SW 1271 (cell line): ENCODE results near the gene ABCA13.
"Not testable (repeated sequence)": the region's sequence is repeated elsewhere in the genome, so short reads cannot be mapped to it uniquely, and the experiment has no call there.

Source experiments
- DNase-seq, 2 experiments: peaks; one replicate each; lab custom pipeline; 2025; lab: John Stamatoyannopoulos, UW

The ABCA13 gene, protein sequence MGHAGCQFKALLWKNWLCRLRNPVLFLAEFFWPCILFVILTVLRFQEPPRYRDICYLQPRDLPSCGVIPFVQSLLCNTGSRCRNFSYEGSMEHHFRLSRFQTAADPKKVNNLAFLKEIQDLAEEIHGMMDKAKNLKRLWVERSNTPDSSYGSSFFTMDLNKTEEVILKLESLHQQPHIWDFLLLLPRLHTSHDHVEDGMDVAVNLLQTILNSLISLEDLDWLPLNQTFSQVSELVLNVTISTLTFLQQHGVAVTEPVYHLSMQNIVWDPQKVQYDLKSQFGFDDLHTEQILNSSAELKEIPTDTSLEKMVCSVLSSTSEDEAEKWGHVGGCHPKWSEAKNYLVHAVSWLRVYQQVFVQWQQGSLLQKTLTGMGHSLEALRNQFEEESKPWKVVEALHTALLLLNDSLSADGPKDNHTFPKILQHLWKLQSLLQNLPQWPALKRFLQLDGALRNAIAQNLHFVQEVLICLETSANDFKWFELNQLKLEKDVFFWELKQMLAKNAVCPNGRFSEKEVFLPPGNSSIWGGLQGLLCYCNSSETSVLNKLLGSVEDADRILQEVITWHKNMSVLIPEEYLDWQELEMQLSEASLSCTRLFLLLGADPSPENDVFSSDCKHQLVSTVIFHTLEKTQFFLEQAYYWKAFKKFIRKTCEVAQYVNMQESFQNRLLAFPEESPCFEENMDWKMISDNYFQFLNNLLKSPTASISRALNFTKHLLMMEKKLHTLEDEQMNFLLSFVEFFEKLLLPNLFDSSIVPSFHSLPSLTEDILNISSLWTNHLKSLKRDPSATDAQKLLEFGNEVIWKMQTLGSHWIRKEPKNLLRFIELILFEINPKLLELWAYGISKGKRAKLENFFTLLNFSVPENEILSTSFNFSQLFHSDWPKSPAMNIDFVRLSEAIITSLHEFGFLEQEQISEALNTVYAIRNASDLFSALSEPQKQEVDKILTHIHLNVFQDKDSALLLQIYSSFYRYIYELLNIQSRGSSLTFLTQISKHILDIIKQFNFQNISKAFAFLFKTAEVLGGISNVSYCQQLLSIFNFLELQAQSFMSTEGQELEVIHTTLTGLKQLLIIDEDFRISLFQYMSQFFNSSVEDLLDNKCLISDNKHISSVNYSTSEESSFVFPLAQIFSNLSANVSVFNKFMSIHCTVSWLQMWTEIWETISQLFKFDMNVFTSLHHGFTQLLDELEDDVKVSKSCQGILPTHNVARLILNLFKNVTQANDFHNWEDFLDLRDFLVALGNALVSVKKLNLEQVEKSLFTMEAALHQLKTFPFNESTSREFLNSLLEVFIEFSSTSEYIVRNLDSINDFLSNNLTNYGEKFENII (N-terminal part only)

DNA sequence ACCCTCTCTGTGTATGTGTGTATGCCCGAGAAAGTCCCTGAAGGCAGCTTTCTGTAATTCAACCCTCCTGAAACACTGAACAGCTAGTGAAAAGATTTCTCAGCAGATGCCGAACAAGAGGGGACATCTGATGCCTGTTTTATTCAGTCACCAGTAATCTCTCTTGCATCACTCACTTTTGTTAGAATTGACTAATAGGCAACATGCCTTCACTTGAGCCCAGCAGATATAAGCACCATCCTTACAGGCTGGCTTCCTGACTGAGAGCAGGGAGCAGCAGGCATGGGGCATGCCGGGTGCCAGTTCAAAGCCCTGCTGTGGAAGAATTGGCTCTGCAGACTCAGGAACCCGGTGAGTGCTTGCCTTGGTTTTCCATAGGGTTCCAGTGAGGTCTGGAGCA, at the start of gene ABCA13:
Gene ABCA13, plus strand, starts transcription at position 257 of the 400 bp plus-strand sequence. Its CDS starts 26 bp downstream, at position 283.
- no peak for DNase-seq

DNA sequence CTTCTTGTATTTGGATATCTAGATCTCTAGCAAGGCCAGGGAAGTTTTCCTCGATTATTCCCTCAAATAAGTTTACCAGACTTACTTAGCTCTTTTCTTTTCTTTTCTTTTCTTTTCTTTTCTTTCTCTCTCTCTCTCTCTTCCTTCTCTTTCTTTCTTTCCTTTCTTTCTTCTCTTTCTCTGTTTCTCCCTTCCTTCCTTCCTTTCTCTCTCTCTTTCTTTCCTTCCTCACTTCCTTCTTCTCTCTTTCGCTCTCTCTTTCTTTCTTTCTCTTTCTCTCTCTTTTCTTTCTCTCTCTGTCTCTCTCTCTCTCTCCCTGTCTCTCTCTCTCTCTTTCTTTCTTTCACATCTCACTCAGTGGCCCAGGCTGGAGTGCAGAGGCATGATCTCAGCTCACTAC, 45.2 kb upstream of the ABCA13 start:
- DNase-seq, result no peak

DNA sequence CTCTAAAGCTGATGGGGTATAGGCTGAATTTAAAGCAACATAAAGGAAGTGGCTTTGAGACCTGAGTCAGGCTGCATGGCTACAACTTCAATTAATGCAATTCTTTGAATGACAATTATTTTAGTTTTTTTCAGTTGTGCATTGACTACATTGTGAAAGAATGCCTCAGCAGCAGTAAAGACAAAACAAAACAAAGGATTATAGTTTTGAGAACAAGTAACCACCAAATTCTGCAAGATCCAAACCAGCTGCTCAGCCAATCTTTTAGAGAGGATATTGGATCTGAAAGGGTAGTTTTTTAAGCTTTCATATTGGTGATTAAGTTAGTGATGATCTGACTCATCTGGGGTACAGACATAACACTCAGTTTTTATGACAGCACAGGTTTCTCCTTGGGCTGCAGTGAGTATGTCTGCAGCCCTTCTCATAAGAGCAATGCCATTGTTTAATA, 40.6 kb upstream of the ABCA13 start:
- no peak for DNase-seq

DNA sequence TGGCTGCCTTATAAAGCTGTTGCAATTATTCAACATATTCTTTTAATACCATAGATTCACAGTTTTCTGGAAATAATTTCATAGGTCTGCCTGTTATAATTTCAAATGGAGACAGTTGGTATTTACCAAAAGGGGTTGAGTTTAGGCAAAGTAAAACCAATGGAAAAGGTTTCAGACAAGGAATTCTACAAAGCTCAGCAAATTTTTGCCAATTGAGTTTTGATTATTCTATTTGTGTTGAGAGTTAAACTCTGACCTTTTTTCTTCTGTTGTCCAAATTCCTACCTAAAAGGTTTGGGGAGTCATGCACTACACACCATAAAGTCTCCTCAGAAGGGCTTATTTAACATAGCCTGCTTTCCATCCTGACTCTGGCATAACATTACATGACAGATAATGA, 38.5 kb upstream of the ABCA13 start:
- DNase-seq, result no peak

DNA sequence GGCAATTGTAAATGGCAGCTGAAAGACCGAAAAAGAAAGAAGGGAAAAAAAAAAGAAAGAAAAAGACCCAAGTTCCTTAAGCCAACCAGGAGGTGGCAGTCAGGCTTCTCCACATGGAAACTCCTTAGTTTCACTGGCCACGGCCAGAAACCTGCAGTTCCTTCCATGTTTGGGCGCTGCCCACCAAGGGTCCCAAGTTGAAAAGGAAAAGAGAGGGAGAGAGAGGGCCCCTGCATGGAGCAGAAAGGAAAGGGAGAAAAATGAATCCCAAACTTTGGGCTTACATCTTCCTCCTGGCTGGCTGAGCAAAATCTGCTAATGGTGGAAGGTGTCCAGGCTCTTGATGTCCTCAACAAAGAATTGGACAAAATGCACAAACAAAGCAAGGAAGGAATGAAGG, 31.8 kb upstream of the ABCA13 start:
- DNase-seq, result no peak

DNA sequence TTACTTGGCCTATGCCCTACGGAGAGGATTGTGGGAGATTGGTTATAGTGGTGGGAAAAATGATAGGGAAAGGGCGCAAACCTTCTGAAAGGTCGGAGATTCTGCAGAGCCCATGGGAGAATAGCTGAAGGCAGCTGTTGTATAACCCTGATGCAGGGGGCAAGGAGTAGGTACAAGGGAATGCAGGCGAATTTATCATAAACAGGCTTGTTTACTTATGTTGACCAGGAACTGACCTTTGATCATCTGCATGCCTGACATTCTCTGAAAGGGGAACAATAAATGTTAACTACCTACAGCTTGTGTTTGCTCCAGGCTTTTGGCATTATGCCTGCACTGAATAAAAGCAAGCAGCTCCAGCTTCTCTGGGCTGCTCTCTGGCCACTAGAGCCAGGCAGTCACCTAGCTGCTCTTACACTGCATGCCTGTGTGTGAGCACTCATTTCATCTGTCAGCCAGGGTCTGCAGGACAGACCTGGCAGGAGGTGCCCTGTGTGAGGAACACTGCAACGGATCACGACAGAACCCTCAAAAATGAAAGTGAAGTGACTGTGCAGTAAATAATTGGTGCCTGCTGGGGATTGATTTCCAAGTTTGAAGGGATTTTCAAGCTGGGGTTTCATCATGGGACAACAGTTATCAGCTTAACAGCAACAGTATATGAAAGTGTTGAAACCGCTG, 31.1 kb upstream of the ABCA13 start:
- DNase-seq, result peak in 1 of 2 experiments; percentile 5

DNA sequence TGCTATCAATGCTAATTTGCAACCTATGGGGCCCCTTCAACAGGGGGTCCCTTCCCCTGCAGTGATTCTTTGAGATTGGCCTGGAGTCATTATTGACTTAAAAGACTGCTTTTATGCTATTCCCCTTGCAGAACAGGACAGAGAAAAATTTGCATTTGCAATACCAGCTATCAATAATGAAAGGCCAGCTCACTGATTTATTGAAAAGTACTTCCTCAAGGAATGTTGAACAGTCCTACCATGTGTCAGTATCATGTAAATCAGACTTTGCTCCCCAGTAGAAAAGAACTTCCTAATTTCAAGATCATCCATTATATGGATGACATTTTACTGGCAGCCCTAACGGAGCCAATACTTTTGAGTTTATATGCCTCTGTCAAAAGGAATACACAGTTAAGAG, 29.7 kb upstream of the ABCA13 start:
- no peak for DNase-seq

DNA sequence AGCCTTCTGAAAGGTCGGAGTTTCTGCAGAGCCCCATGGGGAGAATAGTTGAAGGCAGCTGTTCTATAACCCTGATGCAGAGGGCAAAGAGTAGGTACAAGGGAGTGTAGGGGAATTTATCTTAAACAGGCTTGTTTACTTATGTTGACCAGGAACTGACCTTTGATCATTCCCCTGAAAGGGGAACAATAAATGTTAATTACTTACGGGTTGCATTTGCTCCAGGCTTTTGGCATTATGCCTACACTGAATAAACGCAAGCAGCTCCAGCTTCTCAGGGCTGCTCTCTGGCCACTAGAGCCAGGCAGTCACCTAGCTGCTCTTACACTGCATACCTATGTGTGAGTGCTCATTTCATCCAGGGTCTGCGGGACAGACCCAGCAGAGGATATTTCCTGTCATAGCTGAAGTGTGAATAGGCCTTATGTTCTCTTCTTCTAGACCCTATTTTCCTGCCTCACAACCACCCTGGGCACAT, 26.9 kb upstream of the ABCA13 start:
- DNase-seq, result no peak

DNA sequence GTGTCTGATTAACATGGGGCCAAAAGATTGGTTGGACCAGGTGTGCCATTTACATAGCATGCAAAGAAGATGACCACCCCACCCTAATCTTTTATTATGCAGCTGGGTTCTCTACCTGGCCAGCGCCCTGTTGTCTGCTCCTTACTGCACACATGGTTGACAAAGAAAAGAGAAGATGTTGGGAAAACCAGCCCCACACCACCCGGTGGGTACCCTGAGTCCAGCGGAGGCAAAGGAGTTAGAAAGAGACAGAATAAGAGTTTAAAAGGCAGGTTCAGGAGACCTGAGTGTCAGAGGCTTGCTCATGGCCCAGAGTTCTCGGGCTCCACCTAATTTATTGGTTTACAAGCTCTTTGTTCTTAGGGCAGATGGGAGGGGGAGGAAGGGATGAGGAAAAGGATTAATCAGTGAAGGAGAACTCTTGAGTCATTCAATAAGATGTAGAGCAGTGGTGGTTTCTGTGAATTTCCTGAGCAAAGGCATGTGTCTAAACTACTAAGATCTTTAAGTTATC, 24.1 kb upstream of the ABCA13 start:
- DNase-seq, result no peak

DNA sequence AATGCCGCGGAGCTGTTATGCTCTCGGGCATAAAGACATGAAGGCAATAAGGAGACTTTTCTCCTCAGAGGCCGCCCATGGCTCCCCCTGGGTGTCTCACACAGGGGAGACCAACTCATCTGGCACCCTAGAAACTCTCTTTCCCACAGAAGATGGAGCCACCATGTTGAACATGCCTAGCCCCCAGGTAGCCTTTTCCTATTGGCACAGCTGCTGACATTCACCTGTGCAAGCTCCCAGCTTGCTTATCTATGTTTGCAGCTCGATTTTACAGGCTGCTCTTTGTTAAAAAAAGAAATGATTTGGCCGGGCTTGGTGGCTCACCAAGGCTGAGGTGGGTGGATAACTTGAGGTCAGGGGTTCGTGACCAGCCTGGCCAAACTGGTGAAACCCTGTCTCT, 23.6 kb upstream of the ABCA13 start:
- DNase-seq, result not testable (repeated sequence)

DNA sequence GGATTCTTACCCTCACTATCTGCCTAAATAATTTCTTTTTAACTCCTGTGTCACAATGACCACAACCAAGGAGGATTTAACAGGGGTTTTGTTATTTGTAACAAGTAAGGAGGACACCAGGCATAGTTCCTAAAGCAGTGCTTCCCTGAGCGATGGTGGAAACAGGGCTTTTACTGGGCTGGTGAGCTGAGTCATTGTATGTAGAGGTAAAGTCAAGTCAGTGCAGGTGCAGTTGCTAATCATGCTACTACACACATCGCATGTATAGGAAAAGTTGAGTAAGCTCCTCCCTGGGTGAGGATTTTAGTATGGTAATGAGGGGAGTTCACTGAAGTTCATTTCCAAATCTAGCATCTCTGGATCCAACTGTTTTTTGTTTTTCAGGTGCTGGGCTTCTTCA, 22.9 kb upstream of the ABCA13 start:
- DNase-seq, result no peak

DNA sequence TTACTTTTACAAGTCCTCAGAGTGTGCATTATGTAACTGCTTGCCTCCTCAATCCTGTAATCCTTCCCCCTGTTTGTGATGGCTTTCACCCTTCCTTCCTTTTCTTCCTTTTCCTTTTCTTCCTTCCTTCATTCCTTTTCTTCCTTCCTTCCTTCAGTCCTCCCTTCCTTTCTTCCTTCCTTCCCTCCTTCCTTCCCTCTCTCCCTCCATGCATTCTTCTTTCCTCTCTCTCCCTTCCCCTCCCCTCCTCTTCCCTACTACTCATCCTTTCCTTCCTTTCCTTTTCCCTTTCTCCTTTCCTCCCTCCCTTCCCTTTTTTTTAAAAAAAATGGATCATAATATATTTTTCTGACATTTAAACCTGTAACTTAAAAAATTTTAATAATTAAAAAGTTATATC, 22.2 kb upstream of the ABCA13 start:
- no peak for DNase-seq

DNA sequence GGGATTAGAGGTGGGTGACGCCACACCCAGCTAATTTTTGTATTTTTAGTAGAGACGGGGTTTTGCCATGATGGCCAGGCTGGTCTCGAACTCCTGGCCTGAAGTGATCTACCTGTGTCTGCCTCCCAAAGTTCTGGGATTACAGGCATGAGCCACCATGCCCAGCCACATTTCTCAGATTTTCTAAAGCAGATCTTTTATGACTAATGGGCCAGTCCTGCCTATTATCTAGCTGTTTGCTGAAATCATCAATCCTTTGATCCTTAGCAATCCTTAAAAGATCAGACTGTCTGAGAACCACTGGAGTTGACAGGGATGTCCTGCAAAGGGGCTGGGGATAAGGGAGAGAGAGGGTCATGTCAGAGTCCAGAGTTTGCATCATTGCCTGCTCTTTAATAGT, 21.2 kb upstream of the ABCA13 start:
- no peak for DNase-seq

DNA sequence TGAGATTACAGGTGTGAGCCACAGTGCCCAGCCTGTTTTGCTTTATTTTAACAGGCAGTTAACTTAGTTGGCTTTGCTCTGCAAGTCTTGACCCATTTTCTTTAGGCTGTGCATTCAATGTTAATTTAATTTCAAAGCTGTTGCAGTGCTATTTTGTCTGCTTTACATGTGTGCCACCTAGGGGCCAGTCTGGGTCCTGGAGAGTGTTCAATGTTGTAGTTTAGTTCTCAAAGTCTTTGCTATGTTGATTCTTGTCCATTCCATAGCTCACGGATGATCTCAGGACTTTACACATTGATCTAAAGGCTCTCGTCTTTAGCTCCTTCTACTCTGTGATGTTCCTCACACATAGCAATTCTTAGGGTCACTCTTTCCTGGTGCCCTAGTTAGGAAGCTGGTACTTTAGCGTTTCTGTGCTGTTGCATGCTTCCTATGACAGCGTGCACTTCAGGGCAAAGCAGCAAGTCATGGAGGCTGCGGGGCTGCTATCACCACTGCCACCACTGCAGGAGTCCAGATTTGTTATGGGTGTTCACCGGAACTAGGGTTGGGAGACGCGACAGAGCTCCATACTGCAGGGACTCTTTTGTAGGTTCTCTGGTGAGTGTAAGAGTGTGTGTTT, 16.4 kb upstream of the ABCA13 start:
- peak in 1 of 2 experiments; percentile 44 for DNase-seq

DNA sequence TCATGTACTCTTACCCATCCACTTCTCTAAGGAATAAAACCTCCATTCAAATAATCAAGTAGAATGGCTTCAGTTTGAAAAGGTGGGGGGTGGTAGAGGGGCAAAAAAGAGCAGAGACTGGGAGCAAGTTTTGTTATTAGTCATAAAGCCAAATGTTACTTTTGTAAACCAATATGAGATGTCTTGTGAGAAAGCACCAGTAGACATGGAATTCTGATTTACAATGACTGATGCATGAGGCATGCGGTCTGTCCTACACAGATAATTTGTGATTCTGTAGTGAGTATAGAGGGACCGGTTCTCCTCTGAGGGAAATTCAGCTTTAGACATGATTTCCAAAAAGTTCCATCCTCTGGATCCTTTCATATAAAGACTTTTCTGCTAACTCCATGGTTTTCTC, 12.9 kb upstream of the ABCA13 start:
- DNase-seq, result no peak

DNA sequence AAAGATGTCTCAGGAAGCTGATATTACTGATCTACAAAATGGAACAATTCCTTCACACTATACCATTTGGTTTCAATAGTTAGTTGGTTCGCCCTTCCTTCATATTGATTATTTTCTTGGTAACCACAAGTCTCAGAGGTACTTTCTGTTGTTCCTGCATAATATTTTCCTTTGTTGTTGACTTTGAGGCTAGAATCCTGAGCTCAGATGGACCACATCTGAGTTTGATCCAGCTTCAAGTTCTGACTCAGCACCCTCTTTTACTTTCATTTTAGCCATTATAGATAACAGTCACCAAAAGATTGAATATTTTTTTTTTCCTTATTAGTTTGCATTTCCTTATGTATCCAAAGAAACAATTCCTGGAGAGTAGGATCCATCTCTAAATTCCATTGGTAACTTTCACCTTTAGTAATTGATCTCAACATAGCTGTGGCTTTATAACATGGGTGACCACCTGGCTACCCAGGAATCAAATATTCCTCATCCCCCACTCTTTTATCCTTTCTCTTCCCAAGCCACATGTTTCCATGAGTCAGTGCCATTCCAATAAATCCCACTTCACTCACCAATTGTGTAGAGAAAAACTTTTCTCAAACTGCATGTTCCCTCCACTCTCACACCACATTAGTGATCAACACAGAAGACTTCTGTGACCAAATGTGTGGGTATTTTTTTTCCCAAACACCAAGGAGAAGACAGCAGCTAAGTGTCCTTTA, 9.7 kb upstream of the ABCA13 start:
- DNase-seq, result no peak

DNA sequence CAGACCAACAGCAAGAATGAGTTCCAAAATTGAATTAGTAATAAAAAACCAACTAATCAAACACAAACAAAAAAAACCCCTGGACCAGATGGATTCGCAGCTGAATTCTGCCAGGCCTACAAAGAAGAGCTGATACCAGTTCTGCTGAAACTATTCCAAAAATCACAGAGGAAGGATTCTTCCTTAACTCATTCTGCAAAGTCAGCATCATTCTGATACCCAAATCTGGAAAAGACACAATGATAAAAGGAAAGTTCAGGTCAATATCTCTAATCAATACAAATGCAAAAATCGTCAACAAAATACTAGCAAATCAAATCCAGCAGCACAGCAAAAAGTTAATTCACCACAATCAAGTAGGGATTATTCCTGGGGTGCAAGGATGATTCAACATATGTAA, 6.1 kb upstream of the ABCA13 start:
- DNase-seq, result no peak

DNA sequence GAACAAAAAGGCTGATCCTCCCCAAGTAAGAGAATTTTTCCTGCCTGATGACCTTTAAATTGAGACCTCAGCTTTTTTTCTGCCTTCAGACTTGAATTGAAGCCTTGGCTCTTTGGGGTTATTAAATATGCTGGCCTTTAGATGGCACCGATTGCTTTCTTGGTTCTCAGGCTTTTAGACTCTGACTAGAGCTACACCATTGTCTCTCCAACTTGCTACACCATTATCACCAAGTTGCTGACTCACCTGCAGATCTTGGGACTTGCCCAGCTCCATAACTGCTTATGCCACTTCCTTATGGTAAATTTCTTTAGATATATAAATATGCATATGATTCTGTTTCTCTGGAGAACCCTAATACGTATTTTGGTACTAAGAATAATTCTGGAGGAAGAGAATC, 3.1 kb upstream of the ABCA13 start:
- DNase-seq, result peak in 1 of 2 experiments; percentile 35

DNA sequence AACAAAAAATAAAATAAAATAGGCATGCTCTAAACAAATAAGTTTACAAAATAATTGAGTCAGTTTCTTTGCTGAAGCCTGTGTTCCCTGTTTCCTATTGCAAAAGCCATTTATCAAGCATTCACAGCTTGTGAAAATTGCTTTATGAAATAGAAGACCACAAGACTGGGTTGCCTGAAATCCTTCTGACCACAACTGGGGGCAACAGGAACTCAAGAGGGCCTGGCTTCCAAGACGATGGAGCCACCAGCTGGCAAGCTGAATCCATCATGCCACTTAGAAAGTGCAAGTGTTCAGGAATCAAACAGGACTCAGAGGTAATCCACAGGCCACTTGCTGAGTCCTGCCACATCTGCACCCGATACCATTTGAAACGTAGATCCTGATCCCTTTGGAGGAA, 752 bp upstream of the ABCA13 start:
- DNase-seq, result no peak

DNA sequence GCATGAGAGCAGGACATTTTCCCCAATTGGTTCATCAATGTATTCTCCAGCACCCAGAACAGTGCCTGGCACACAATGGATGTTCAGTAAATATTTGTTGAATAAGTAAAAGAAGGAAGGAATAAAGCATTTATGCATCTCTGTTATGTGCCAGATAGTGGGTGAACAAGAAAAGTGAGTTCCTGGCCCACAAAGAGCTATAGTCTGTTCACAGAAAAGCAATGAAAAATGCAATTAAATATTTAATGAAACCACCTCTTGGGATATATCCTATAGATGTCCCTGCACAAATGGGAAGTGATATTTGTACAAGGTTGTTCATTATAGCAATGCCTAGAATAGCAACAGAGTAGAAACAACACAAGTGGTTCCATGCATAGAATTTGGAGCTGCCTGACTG, 2.1 kb downstream of the ABCA13 start:
- no peak for DNase-seq
